ENCODE results near the gene TTC23L.

GRCh38 chr5:34927785-34928184 lies 88.8 kb downstream of the TTC23L start:
- TF ChIP-seq POLR2A (IDR thresholded peaks at IDR 0.05), result no peak
- no peak for TF ChIP-seq POLR2AphosphoS5 (IDR thresholded peaks at IDR 0.05)
- TF ChIP-seq CTCF (IDR thresholded peaks at IDR 0.05), result no peak

All from sigmoid colon (tissue), 4 donors.